ENCODE measurements around the gene HGD. TPM values are rescaled to one million over a fixed set of nuclear protein-coding genes. Genes with fewer than 3 reads are reported as not detected.
A peak's percentile ranks its signal among the peaks of the same experiment; 100 is the strongest.

HGD gene
- total and polyA plus RNA-seq, 2 of the 13 experiments (the other 11 are each of a cell fraction or from before 2014, with no cell fraction given): 265 to 398 TPM

GRCh38 chr3:120682095-120682681 lies at the start of gene HGD (continued):
- TF ChIP-seq ZIK1 (CRISPR knock-in tag; IDR thresholded peaks at IDR 0.05; ENCODE audit: borderline replicate concordance, low read depth) (no peak), ZNF512 (CRISPR knock-in tag; IDR thresholded peaks at IDR 0.05) (peak; percentile 69; the same call in 1 of the 2 replicates), ZNF18 (CRISPR knock-in tag; IDR thresholded peaks at IDR 0.05; ENCODE audit: insufficient replicate concordance) (no peak), IRF9 (CRISPR knock-in tag; IDR thresholded peaks at IDR 0.05; ENCODE audit: borderline replicate concordance) (no peak), ZBTB40 (IDR thresholded peaks at IDR 0.05) (no peak), ZBTB40 (CRISPR knock-in tag; IDR thresholded peaks at IDR 0.05) (no peak; the same call in 1 of the 2 replicates), DZIP1 (CRISPR knock-in tag; IDR thresholded peaks at IDR 0.05) (no peak), ZBTB3 (CRISPR knock-in tag; IDR thresholded peaks at IDR 0.05; ENCODE audit: borderline replicate concordance, low read depth) (no peak; the same call in 1 of the 2 replicates), ONECUT2 (CRISPR knock-in tag; IDR thresholded peaks at IDR 0.05) (no peak), NFE2L2 (IDR thresholded peaks at IDR 0.05; ENCODE audit: low read length) (no peak), GATAD2A (CRISPR knock-in tag; IDR thresholded peaks at IDR 0.05) (peak; percentile 93), TEAD3 (CRISPR knock-in tag; optimal IDR thresholded peaks at IDR 0.05; ENCODE audit: borderline replicate concordance) (peak; percentile 20)

Data from HepG2 (cell line).